WTC11 (cell line): ENCODE data around the gene PUS10. TPM values are rescaled to one million over a fixed set of nuclear protein-coding genes. Genes with fewer than 3 reads are reported as not detected.

Source experiments
- ATAC-seq: fragments of 200-7000 bp; cut with Tn5 transposase; 2 replicates; pipeline ENCODE4 v1.10.0; 2021; ENCODE audit warnings: mild to moderate bottlenecking, moderate library complexity
- CTCF ChIA-PET: fragments of 300-600 bp; sonication (Branson Sonifier 250); formaldehyde crosslinking; loops from one replicate; lab custom pipeline; 2021; ENCODE audit warnings: antibody characterized with exemption; lab: Charles Lee
- POLR2A ChIA-PET: fragments of 350-600 bp; sonication (Branson Sonifier 250); formaldehyde crosslinking; loops from one replicate; lab custom pipeline; 2021; ENCODE audit warnings: antibody characterized with exemption; lab: Charles Lee
- DNase-seq: peaks from one replicate; pipeline ENCODE4 v3.0.0; 2021; ENCODE audit warnings: low spot score
- H3K27ac Mint-ChIP-seq: 2 replicates; pipeline ENCODE4 v1.8.0; 2021; ENCODE audit warnings: mixed read lengths
- H3K27me3 Mint-ChIP-seq: 2 replicates; pipeline ENCODE4 v1.8.0; 2021; ENCODE audit warnings: low read depth, mild to moderate bottlenecking, moderate library complexity, mixed read lengths
- H3K36me3 Mint-ChIP-seq: 2 replicates; pipeline ENCODE4 v1.8.0; 2021; ENCODE audit warnings: mixed read lengths
- H3K4me1 Mint-ChIP-seq: 2 replicates; pipeline ENCODE4 v1.8.0; 2022; ENCODE audit warnings: mixed read lengths
- H3K4me3 Mint-ChIP-seq: 2 replicates; pipeline ENCODE4 v1.8.0; 2021; ENCODE audit warnings: mild to moderate bottlenecking, moderate library complexity, mixed read lengths
- H3K9me3 Mint-ChIP-seq: 2 replicates; pipeline ENCODE4 v1.8.0; 2021; ENCODE audit warnings: mixed read lengths
- CREM ChIP-seq: sonication (generic); formaldehyde crosslinking; IDR thresholded peaks from 2 replicates; pipeline ENCODE4 v1.8.1; 2022; ENCODE audit warnings: mild to moderate bottlenecking, missing genetic modification reagents, moderate library complexity
- ETV6 ChIP-seq: sonication (generic); formaldehyde crosslinking; IDR thresholded peaks from 2 replicates; pipeline ENCODE4 v1.8.1; 2022; ENCODE audit warnings: mild to moderate bottlenecking, missing genetic modification reagents
- FOXP1 ChIP-seq: sonication (generic); formaldehyde crosslinking; IDR thresholded peaks from 2 replicates; pipeline ENCODE4 v1.8.0; 2022; ENCODE audit warnings: missing genetic modification reagents, mild to moderate bottlenecking, moderate library complexity, borderline replicate concordance
- HMGA2 ChIP-seq: fragments of 250-450 bp; sonication (Bioruptor Pico); IDR thresholded peaks from 2 replicates; pipeline ENCODE4 v1.4.0; 2021; ENCODE audit warnings: mild to moderate bottlenecking, moderate library complexity
- IRF2 ChIP-seq: sonication (generic); formaldehyde crosslinking; IDR thresholded peaks from 2 replicates; pipeline ENCODE4 v1.8.0; 2022; ENCODE audit warnings: low read depth, missing genetic modification reagents, borderline replicate concordance
- JAZF1 ChIP-seq: fragments of 250-450 bp; sonication (Bioruptor Pico); IDR thresholded peaks from 2 replicates; pipeline ENCODE4 v1.9.0; 2021; ENCODE audit warnings: moderate library complexity, mild to moderate bottlenecking, inconsistent platforms
- MLX ChIP-seq: sonication (generic); formaldehyde crosslinking; IDR thresholded peaks from 2 replicates; pipeline ENCODE4 v1.8.1; 2023; ENCODE audit warnings: mild to moderate bottlenecking, missing genetic modification reagents, moderate library complexity
- MXD4 ChIP-seq: fragments of 250-450 bp; sonication (Bioruptor Pico); IDR thresholded peaks from 2 replicates; pipeline ENCODE4 v1.8.0; 2021; ENCODE audit warnings: mild to moderate bottlenecking, moderate library complexity, borderline replicate concordance
- MYBL2 ChIP-seq: sonication (generic); formaldehyde crosslinking; IDR thresholded peaks from 2 replicates; pipeline ENCODE4 v1.8.1; 2023; ENCODE audit warnings: mild to moderate bottlenecking, moderate library complexity, missing genetic modification reagents
- NR1H2 ChIP-seq: sonication (generic); formaldehyde crosslinking; IDR thresholded peaks from 2 replicates; pipeline ENCODE4 v1.9.0; 2021; ENCODE audit warnings: mild to moderate bottlenecking, moderate library complexity, missing genetic modification reagents
- PRDM15 ChIP-seq: sonication (generic); formaldehyde crosslinking; IDR thresholded peaks from 2 replicates; pipeline ENCODE4 v1.8.0; 2022; ENCODE audit warnings: missing genetic modification reagents
- PRRX2 ChIP-seq: fragments of 250-450 bp; sonication (Bioruptor Pico); IDR thresholded peaks from 2 replicates; pipeline ENCODE4 v1.8.0; 2021; ENCODE audit warnings: mild to moderate bottlenecking
- SOX15 ChIP-seq: fragments of 250-450 bp; sonication (Bioruptor Pico); IDR thresholded peaks from 2 replicates; pipeline ENCODE4 v1.9.0; 2021; ENCODE audit warnings: mild to moderate bottlenecking
- USF2 ChIP-seq: sonication (generic); formaldehyde crosslinking; IDR thresholded peaks from 2 replicates; pipeline ENCODE4 v1.8.1; 2023; ENCODE audit warnings: mild to moderate bottlenecking, missing genetic modification reagents, moderate library complexity
- ZNF121 ChIP-seq: sonication (generic); formaldehyde crosslinking; IDR thresholded peaks from 2 replicates; pipeline ENCODE4 v1.8.0; 2023; ENCODE audit warnings: missing genetic modification reagents
- ZNF219 ChIP-seq: sonication (generic); formaldehyde crosslinking; IDR thresholded peaks from 2 replicates; pipeline ENCODE4 v1.8.0; 2023; ENCODE audit warnings: missing genetic modification reagents, mild to moderate bottlenecking, borderline replicate concordance
- ZNF232 ChIP-seq: sonication (generic); formaldehyde crosslinking; IDR thresholded peaks from 2 replicates; pipeline ENCODE4 v1.8.0; 2022; ENCODE audit warnings: mild to moderate bottlenecking, missing genetic modification reagents
- ZNF263 ChIP-seq: sonication (generic); formaldehyde crosslinking; IDR thresholded peaks from 2 replicates; pipeline ENCODE4 v1.8.1; 2022; ENCODE audit warnings: low read depth, mild to moderate bottlenecking, moderate library complexity, missing genetic modification reagents
- ZNF512 ChIP-seq: sonication (generic); formaldehyde crosslinking; IDR thresholded peaks from 2 replicates; pipeline ENCODE4 v1.8.1; 2022; ENCODE audit warnings: missing genetic modification reagents, borderline replicate concordance
- total RNA-seq: library from RNA; stranded (reverse); gene quantifications from 3 replicates; pipeline ENCODE4 v1.2.3, GENCODE V29; 2021
- TF ChIP-seq, protein P1 (sequence below): sonication (generic); formaldehyde crosslinking; IDR thresholded peaks from 2 replicates; pipeline ENCODE4 v1.8.0; 2023; ENCODE audit warnings: missing genetic modification reagents, mild to moderate bottlenecking, borderline replicate concordance
- TF ChIP-seq, protein P2 (sequence below): sonication (generic); formaldehyde crosslinking; IDR thresholded peaks from 2 replicates; pipeline ENCODE4 v1.8.1; 2022; ENCODE audit warnings: mild to moderate bottlenecking, moderate library complexity, missing genetic modification reagents
- TF ChIP-seq, protein P3 (sequence below): sonication (generic); formaldehyde crosslinking; IDR thresholded peaks from 2 replicates; pipeline ENCODE4 v1.8.1; 2022; ENCODE audit warnings: low read depth, missing genetic modification reagents, borderline replicate concordance

Gene PUS10
- total RNA-seq, 1 experiment from 2014 or later, result 2.9 TPM

DNA sequence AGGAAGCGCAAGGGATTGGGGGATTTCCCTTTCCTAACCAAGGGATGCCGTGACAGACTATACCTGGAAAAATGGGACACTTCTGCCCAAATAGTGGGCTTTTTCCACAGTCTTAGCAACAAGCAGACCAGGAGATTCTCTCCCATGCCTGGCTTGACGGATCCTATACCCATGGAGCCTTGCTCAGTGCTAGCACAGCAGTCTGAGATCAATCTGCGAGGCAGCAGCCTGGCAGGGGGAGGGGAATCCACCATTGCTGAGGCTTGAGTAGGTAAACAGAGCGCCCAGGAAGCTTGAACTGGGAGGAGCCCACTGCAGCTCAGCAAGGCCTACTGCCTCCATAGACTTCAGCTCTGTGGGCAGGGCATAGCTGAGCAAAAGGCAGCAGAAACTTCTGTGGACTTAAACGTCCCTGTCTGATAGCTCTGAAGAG is 3.2 kb upstream of the PUS10 start (continued):
- TF ChIP-seq ZNF512 (CRISPR knock-in tag) (no peak), PRRX2 (CRISPR knock-in tag) (no peak), USF2 (no peak)
- TF ChIP-seq, protein P1, sequence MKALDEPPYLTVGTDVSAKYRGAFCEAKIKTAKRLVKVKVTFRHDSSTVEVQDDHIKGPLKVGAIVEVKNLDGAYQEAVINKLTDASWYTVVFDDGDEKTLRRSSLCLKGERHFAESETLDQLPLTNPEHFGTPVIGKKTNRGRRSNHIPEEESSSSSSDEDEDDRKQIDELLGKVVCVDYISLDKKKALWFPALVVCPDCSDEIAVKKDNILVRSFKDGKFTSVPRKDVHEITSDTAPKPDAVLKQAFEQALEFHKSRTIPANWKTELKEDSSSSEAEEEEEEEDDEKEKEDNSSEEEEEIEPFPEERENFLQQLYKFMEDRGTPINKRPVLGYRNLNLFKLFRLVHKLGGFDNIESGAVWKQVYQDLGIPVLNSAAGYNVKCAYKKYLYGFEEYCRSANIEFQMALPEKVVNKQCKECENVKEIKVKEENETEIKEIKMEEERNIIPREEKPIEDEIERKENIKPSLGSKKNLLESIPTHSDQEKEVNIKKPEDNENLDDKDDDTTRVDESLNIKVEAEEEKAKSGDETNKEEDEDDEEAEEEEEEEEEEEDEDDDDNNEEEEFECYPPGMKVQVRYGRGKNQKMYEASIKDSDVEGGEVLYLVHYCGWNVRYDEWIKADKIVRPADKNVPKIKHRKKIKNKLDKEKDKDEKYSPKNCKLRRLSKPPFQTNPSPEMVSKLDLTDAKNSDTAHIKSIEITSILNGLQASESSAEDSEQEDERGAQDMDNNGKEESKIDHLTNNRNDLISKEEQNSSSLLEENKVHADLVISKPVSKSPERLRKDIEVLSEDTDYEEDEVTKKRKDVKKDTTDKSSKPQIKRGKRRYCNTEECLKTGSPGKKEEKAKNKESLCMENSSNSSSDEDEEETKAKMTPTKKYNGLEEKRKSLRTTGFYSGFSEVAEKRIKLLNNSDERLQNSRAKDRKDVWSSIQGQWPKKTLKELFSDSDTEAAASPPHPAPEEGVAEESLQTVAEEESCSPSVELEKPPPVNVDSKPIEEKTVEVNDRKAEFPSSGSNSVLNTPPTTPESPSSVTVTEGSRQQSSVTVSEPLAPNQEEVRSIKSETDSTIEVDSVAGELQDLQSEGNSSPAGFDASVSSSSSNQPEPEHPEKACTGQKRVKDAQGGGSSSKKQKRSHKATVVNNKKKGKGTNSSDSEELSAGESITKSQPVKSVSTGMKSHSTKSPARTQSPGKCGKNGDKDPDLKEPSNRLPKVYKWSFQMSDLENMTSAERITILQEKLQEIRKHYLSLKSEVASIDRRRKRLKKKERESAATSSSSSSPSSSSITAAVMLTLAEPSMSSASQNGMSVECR (CRISPR knock-in tag), result no peak

- Mint-ChIP-seq H3K9me3 (no peaks in the 10 kb centered on the region), H3K27ac (0 out of 2 replicates have a peak overlapping the region, but pooled peaks have one; percentile 26), H3K27me3 (no peaks in the 10 kb centered on the region), H3K4me3 (peak overlapping the region; percentile 98), H3K36me3 (peaks cover 14% of the 10 kb centered on the region), H3K4me1 (peaks cover 18% of the 10 kb centered on the region)
- ChIA-PET CTCF (no interaction called here), POLR2A (no interaction called here)
- no peak for ATAC-seq
- no peak for DNase-seq
- no peak for TF ChIP-seq PRDM15 (CRISPR knock-in tag)
- no peak for TF ChIP-seq ZNF219
- no peak for TF ChIP-seq ZNF232 (CRISPR knock-in tag)
- TF ChIP-seq, protein P2, sequence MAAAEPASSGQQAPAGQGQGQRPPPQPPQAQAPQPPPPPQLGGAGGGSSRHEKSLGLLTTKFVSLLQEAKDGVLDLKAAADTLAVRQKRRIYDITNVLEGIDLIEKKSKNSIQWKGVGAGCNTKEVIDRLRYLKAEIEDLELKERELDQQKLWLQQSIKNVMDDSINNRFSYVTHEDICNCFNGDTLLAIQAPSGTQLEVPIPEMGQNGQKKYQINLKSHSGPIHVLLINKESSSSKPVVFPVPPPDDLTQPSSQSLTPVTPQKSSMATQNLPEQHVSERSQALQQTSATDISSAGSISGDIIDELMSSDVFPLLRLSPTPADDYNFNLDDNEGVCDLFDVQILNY (CRISPR knock-in tag), result no peak
- no peak for TF ChIP-seq NR1H2 (CRISPR knock-in tag)
- no peak for TF ChIP-seq CREM (CRISPR knock-in tag)
- TF ChIP-seq JAZF1 (CRISPR knock-in tag), result no peak
- no peak for TF ChIP-seq MLX
- TF ChIP-seq MYBL2 (CRISPR knock-in tag), result no peak
- no peak for TF ChIP-seq ETV6
- TF ChIP-seq, protein P3, sequence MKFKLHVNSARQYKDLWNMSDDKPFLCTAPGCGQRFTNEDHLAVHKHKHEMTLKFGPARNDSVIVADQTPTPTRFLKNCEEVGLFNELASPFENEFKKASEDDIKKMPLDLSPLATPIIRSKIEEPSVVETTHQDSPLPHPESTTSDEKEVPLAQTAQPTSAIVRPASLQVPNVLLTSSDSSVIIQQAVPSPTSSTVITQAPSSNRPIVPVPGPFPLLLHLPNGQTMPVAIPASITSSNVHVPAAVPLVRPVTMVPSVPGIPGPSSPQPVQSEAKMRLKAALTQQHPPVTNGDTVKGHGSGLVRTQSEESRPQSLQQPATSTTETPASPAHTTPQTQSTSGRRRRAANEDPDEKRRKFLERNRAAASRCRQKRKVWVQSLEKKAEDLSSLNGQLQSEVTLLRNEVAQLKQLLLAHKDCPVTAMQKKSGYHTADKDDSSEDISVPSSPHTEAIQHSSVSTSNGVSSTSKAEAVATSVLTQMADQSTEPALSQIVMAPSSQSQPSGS (CRISPR knock-in tag), result no peak
- TF ChIP-seq HMGA2 (CRISPR knock-in tag), result no peak
- no peak for TF ChIP-seq MXD4 (CRISPR knock-in tag)
- TF ChIP-seq IRF2 (CRISPR knock-in tag), result no peak
- no peak for TF ChIP-seq SOX15 (CRISPR knock-in tag)
- TF ChIP-seq FOXP1 (CRISPR knock-in tag), result no peak
- no peak for TF ChIP-seq ZNF512 (CRISPR knock-in tag)
- no peak for TF ChIP-seq ZNF121 (CRISPR knock-in tag)
- TF ChIP-seq ZNF263 (CRISPR knock-in tag), result no peak
Observed at GRCh38 chr2:61018798-61019197, 743 bp upstream of the PUS10 start.
